GM18502 (cell line): Measurements from ENCODE around the gene IGF2BP2.
"Not testable (repeated sequence)": the region's sequence is repeated elsewhere in the genome, so short reads cannot be mapped to it uniquely, and the experiment has no call there.

Experiments used
- ATAC-seq: cut with Tn5 transposase; IDR thresholded peaks from one replicate; pipeline ENCODE4 v1.9.1; 2021; ENCODE audit warnings: mild to moderate bottlenecking; ENCODE audit not compliant: unreplicated experiment, poor library complexity

IGF2BP2 gene

DNA sequence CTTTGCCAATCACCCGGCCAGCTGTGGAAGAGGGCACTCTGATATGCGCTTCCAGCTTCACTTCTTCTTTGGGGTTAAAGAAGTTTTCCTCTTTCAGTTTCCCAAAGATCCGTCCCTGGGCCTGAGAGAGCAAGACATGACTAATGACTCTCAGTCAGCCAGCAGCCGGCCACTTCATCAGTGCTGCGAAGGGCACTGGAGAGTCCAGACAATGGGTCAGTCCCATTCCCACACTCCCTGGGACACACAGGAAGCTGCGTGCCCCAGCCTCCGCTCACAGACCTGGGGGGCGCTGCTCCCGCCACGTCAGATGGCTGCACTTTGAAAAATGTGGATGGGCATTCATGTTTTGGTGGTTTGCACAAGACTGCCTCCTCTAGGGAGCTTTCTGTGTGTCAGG is 175.4 kb downstream of the IGF2BP2 start:
- ATAC-seq, result no peak

DNA sequence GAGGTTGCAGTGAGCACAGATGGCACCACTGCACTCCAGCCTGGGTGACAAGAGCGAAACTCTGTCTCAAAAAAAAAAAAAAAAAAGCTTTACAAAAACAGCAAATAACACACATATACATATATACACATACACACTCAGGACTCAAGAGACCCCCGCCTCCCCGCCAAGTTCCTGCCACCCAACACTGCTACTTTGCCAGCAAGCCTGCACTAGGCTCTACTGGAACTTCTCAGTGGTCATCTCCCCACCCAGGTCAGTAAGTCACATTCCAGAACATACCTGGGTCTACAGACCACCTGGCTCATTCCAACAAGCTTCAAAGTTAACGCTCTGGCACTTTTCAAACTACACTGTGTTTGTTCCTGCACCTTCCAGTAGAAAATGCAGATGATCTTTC is 176.4 kb downstream of the IGF2BP2 start:
- ATAC-seq, result no peak

DNA sequence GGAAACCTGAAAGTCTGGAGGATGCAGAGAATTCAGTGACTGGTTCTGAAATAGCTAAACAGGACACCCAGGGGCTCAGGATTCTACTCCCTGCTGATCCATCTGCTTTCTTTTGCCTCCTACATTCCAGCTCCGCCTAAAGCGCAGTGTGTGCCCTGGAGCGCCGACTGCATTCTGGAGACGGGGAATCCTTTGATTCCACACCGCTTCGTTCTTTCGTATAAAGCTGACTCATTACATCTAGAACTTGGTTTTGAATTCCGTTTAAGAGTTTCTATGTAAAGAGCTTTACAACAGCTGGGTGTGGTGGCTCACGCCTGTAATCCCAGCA is 177.0 kb downstream of the IGF2BP2 start:
- no peak for ATAC-seq

DNA sequence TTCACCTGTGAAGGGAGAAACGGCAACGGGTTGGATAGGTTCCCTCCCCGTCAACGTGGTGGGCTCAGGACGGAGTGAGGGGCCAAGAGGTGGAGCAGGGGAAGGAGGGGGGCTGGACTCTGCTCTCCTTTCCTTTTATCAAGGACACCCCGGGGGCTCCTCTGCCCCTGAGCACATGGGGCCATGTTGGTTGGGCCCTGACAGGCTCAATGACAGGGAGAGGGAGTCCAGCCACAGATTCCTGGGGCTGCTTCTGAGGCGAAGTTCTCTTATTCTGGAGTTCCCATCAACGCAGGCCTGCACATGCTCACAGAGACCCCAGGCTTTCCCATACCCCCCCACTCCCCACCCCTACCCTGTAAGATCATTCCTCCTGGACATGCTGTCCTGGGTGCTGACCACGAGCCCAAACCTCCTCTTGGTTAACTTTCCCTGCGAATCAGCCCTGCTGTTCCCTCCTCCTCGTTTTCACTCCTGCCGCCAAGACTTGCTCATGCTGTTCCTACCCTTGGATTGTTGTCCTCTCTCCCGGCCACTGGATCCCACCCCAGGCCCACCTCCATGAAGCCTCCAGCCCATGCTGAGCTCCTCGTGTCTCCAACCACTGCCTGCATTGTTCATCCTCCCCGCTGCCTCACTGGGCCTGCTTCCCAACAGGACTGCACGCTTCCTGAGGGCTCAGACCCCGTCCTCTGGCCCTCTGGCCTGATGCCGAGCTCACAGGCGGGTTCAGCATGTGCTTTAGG is 177.5 kb downstream of the IGF2BP2 start:
- ATAC-seq, result no peak

DNA sequence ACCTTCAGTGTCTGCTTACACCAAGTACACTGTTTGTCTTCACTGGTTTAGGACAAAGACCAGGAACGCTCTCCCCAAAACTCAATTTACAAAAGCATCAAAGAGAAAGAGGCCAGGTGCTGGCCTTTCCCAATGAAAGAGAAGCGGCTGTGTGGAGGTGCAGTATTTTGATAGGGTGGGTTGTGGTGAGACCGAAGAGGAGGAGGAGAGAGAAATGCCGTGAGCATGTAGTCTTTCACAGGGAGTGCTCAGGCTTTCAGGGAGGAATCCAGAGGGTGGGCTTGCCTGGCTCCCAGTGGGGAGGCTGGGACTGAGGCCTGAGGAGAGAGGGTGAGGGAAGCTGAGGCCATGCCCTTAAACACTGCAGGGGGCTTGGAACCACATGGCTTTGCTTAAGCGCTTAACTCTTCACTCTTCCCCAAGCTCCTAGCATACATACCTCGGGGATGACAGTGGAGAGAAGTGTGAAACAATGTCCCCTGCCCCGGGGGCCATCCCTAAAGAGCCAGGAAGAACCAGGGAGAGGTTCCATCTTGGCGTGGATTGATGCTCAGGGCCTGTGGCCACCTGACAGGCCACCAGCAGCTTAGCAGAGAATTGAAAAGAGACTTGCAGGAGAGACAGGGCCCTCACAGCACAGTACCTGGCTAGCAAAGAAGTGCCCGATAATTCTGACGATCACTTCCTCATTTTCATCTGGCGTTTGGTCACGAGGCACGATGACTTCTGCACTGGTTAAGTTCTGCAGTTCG is 178.3 kb downstream of the IGF2BP2 start:
- peak; percentile 54 for ATAC-seq

DNA sequence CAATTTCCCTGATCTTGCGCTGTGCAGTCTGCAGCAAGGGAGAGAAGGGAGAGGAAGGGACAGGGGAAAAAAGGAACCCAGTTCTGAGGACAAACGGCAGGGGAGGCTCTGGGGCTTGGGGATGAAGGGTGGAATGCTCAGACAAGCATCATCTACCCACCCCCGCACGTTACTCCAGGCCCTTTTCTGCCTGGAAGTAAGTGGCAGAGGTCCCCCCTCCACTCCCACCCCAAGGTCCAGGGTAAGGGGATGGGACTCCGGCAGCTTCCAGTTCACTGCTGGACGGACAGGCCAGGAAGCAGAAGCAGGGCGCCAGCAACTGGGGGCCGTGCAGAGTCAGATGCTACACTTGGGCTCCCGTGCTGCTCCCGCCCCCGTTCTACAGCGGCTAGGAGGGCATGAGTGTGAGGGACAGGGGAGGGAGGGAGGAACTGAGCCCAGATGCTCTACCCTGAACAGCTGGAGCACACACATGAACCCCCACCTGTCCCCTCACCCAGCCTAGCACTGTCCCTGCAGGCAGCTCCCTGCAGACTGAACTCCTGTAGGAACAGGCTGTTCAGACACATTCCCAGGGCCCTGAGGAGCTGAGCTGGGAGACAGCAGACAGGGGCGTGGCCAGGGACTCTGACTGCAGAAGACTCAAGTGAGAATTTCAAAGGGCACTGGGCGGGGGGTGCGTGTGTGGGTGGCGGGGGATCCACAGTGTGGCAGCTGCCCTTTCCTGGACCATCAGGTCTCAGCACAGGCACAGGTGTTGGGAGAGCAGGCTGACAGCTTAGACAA is 179.1 kb downstream of the IGF2BP2 start:
- no peak for ATAC-seq

DNA sequence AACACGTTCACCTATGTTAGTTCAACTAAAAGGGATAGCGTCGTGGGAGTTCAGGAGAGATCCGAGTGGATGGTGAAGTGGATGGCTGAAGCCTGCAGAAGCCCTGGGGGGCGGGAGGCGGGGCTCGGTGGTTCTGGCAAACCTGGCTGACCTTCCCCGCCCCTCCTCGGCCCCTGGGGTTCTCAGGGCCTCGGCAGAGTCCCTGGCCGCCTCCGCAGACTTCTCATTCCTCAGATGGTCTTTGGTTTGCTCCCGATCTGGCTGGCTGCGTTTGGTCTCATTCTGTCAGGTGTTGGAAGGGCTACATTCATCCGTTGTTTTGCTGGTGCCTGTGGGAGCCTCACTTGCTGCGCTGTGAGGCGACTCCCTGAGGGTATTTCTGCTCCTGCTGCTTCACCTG is 179.7 kb downstream of the IGF2BP2 start:
- ATAC-seq, result not testable (repeated sequence)

DNA sequence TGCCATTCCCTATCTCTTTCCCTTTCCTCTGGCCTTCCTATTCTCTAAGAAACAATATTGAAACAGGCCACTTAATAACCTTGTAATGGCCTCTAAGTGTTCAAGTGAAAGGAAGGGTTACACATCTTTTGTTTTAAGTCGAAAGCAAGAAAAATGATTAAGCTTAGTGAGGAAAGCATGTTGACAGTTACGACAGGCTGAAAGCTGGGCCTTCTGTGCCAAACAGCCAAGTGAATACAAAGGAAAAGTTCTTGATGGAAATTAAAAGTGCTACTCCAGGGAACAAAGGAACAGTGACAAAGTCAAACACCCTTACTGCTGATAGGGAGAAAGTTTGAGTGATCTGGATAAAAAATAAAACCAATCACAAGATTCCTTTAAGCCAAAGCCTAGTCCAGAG is 184.5 kb downstream of the IGF2BP2 start:
- ATAC-seq, result no peak

DNA sequence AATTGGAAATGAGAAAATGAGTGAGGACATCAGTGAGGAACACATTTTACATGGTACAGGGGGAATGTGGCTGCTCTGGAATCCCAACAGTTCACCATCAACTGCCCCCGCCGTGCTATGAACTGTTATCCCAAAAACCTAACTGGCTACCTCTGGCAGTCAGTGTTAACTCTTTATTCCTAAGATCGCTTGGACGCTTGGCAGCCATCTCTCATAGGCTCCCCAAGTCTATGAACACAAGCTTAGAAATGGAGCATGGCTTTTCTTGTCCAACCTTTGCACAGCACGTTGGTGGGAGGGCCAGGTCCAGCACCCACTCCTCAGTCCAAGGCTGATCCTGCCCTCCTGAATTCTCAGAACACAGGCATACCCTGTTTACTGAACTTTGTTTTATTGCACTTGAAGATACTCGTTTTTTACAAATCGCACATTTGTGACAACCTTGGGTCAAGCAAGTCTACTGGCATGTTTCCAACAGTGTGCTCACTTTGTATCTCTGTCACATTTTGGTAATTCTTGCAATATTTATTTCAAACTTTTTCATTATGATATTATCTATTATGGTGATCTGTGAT is 185.1 kb downstream of the IGF2BP2 start:
- ATAC-seq, result no peak

DNA sequence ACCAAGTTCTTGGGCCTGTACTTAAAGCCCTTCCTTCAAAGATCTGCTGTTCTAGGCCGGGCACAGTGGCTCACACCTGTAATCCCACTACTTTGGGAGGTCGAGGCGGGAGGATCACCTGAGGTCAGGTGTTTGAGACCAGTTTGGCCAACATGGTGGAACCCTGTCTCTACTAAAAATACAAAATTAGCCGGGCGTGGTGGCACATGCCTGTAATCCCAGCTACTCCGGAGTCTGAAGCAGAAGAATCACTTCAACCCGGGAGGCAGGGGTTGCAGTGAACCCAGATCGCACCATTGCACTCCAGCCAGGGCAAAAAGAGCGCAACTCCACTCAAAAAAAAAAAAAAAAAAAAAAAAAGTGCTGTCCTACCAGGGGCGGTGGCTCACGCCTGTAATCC is 186.2 kb downstream of the IGF2BP2 start:
- ATAC-seq, result not testable (repeated sequence)

DNA sequence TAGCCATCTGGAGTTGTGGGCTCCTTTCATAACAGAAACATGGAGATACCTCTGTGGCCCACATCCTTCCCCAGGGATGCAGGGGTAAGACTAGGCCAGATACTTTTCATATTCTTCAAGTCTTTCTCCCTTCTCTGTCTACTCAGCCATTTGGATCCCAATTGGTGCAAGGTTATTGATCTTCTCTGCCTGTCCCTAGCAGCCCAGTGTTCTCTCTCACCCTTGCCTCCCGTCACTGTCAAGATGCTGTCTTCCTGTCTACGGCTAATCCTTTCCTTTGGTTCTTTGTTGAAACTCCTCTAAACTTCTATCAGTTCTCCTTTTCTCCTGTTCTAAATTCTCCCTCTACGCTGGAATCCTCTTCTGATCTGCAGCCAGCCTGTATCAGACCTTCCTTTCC is 187.5 kb downstream of the IGF2BP2 start:
- ATAC-seq, result no peak

DNA sequence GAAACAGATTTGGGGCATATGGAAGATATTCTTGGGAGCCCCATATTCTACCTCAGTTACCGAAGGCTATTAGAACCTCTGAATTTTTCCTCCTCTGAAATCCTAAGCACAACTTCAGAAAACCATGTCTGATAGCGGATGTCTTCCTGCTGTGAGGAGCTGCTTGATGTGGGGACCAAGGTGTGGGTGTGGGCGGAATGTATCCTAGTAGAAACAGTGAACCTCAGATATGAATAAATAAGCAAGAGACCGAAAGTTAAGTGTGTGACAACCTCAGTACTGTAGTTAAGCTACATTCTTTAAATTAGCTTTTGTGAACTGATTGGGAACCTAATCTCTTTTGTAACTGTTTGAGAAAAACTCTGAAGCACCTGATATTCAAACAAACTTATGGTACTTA is 191.8 kb downstream of the IGF2BP2 start:
- ATAC-seq, result no peak

DNA sequence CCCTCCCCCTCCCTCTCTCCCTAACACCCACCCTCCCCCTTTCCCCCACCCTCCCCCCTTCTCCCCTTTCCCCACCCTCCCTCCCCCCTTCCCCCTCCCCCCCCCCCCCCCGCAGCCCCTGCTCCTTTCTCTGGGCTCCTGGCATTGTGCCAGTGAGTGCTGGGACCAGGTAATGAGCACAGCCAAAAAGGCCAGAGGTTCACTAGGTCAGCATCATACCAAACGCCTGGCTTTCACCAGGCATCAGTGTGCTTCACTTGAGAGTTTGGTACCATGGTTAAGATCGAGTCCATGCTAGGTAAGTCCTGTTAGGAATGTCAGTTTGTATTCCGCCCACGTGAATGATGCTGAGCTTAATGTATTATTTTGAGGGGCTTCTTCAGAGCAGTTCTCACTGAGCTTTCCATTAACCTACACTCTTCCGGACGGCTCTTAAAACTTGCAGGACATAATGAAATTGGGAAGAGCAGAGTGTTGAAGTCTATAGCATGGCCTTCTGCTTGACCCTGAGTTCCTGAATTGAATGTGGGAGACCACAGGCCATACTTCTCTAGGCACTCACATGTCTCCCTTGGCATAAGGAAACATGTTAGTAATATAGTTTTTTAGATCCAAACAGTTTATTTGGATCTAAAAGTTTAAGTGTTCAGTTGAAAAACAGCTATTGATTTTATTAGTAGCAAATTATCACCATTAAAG is 193.2 kb downstream of the IGF2BP2 start:
- ATAC-seq, result no peak

DNA sequence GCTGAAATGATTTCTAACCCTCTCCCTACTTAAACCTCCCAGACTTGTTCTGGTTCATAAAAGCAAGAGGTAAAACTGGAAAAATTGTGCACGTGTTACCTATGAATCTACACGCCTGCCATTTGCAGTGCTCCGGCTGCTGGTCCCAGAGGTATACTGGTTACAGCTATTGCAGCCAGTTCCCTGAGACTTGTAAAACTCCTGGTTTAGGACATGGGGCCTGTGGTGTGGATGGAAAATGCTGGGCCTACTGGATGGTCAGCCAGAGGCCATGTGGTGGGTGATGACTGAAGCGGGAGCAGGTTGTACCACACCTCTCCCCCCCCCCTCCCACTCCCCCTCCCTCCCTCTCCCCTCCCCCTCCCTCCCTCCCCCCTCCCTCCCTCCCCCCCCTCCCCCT is 193.7 kb downstream of the IGF2BP2 start:
- ATAC-seq, result no peak

DNA sequence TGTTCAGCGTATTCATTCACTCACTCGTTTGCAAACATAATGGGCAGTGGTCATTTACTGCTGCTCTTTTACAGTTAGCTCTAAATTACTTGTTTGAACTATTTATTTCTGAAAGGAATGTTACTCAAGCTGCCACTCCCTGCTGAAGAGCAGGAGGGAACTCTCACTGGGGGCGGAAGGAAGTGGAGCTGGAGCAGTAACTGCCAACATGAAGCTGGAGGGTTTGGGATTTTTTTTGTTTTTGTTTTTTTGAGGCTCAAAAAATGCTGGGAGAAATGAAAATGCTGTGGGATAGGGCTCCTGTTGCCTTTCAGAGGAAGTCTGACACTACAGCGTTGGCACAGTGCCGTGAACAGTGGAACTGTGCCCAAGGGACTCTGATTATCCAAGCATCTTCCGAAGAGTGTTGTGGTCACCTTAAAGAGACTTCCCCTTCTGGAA is 194.6 kb downstream of the IGF2BP2 start:
- ATAC-seq, result no peak

DNA sequence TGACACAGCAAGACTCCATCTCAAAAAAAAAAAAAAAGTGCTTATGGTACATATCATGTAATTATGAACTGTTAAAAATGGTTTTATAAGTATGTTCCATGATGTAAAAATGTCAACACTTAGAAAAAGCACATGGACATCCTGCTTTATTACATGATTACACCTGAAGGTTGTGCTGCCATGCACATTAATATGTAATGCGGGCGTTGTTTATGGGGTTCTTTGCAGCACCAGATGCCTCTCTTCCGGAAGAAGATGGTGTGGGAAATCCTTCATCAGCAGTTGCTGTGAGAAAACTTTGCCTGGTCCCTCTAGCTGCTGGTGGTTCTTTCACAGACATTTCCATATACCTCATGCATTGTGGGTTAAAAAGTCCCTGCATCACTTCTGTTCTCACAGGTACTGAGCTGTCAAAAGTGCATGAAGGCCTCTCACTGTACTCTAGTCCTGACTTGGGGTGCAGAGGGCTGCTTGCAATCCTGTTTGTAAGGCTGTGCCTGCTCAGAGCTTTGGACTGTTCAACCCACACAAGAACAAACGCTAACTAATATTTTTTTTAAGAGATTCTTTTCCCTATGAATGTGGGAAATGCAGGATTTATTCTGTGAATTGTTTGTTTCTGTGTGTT is 195.2 kb downstream of the IGF2BP2 start:
- no peak for ATAC-seq

DNA sequence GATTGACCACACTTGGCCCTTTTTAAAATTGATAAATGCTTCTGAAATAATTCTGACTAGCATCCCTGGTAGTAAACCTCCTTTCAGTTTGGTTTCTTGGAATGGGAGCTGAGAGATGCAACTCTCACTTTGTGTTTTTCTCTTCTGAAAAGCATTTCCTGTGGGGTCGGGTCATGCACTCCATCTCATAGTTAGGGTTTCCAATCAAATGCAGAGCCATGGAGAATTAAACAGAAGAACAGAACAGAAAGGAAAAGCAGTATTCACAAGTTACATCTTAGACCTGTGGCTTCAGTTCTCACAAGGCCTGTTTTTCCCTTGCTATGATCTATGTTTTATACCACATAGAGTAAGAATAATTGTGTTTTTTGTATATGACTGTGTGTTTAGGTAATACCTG is 199.1 kb downstream of the IGF2BP2 start:
- no peak for ATAC-seq

DNA sequence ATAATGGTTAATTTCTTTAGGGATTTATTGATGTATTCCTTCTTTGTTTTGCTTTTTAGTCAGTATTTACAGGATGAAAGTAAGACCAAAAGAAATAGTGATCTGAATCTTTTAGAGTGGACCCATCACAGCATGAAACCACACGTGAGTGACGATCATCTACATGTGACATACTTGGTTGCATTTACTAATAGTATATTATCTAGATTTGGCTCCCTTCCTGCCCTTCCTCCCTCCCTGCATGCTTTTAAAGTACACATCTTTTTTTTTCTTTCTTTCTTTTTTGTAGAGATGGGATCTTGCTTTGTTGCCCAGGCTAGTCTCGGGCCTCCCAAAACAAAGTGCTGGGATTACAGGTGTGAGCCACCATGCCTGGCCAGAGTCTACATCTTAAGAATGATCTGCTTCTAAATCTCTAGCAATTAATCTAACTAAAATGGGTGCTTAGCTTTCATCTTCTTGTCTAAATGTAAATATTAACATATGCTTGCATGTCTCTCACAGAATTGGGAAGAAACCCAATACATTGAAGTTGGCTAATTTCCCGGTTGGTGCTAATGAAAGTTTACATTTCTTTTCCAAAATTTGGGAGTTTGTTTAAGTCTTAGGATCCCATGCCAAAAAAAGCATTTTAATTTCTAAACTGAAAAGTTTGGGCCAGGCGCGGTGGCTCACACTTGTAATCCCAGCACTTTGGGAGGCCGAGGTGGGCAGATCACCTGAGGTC is 200.7 kb downstream of the IGF2BP2 start:
- no peak for ATAC-seq

DNA sequence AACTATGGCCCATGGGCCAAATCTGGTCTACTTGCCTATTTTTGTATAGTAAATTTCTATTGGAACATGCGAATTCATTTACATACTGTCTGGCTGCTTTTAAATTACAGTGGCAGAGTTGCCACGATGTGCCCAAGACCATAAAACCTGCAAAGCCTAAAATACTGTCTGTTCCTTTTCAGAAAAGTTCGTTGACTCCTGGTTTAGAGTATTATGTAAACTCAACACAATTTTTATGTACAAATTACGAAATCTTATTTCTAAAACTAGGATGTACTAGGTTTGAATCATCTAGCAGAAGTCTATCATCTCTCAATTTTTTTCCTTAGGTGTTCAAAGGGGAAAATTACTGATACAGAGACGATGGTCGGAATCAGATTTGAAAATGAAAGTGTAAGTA is 211.8 kb downstream of the IGF2BP2 start:
- no peak for ATAC-seq
